Stimulated activated CD8-positive, alpha-beta memory T cell treated with anti-CD3 and anti-CD28 coated beads, Interleukin-7, amount 100 ng/mL, for 4 hours (primary cell): Measurements from ENCODE around the gene CCDC187.
"Not testable (repeated sequence)": the region's sequence is repeated elsewhere in the genome, so short reads cannot be mapped to it uniquely, and the experiment has no call there.

Source experiments
- DNase-seq, 2 donors: peaks; one replicate each; pipeline ENCODE4 v3.0.0-alpha.2; 2020; ENCODE audit warnings: low read depth in 2 of 2

CCDC187 gene

DNA sequence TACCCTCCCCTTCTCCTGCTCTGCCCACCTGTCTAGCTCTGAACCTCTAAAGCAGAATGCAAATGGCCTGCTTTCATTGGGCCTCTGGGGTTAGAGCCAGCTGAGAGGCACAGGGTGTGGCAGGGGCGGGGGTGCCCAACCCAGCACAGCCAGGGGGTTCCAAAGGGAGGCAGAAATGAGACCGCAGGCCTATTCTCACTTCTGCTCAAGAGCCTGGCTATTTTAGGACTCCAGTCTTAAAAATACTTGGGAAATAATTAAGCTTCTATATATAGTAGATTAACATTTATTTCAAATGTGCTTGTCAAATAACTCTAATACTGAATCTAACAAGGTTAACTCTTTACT lies 63.9 kb downstream of the CCDC187 start:
- no peak for DNase-seq

DNA sequence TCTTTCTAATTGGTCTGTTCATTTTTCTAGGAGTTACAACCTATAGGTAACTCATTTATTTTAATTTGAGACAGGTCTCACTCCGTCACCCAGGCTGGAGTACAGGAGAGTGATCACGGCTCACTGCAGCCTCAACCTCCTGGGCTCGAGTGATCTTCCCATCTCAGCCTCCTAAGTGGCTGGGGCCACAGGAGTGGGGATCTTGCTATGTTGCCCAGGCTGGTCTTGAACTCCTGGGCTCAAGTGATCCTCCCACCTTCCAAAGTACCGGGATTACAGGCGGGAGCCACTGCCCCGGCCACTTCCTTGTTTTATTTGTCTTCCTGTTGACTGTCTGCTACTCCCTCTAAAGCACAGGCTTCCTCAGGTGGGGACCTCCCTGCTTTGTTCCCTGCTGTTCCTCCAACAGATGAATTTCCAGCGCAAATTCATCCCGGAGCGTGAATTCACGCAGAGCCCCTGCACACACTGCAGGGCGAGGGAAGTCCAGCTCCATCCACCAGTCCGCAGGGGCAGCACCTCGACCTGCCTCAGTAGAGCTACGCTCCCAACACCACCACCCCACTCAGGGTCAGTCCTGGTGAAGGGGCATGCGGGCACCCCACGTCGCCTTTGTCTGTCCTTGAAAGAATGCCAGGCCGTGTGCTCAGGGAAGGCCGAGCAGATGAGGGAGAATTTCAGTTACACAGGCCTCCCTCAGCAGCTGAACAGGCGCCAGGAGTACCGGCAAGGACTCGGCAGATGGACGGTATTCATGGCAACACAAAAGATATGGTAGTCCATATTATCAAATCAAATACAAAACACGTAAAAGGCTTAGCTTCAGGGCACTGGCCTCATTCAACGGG lies 64.5 kb downstream of the CCDC187 start:
- no peak for DNase-seq

DNA sequence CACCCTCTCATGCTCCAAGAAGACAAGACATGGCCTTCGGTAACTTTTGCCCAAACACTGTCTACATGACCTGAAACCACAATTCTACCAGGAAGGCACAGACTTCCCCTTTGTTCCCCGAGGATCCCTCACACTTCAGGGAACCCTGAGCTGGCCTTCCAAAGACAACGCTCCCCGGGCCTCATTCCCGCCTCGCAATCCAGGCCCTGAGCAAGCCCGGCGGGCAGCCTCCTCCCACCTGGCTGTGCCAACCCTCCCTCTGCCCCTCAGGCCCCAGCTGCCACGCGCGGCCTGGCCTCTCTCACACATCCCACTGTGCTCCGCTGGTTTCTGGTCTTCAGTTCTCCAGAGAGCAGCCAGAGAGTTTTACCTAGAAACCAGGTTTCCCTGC lies 65.6 kb downstream of the CCDC187 start:
- DNase-seq = no peak

DNA sequence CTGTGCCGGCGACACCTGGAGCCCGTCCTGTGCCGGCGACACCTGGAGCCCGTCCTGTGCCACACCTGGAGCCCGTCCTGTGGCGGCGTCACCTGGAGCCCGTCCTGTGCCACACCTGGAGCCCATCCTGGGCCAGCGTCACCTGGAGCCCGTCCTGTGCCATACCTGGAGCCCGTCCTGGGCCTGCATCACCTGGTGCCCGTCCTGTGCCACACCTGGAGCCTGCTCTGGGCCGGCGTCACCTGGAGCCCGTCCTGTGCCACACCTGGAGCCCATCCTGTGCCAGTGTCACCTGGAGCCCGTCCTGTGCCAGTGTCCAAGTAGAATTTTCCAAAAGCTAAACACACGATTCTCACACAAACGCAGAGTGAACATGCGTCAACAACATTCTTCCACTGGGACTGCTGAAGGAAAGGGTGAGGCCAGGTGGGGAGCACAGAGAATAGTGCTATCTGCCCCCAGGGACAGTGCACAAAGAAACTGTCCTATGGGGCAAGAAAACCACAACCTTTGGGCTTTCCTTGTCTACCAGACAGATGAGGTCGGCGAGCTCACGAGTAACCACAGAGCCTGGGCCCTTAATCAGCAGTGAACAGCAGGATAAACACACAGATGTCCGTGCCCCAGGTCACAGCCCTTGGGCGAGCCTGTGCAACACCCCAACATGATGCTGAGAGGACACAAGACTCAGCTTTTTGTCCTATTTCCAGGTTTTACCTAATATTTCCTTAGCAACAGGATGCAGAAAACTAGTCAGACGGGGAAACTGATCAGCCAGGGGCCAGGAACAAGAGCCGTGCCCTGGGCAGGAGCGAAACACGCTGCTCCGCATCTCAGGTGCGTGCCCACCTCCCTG lies 66.2 kb downstream of the CCDC187 start:
- no peak for DNase-seq

DNA sequence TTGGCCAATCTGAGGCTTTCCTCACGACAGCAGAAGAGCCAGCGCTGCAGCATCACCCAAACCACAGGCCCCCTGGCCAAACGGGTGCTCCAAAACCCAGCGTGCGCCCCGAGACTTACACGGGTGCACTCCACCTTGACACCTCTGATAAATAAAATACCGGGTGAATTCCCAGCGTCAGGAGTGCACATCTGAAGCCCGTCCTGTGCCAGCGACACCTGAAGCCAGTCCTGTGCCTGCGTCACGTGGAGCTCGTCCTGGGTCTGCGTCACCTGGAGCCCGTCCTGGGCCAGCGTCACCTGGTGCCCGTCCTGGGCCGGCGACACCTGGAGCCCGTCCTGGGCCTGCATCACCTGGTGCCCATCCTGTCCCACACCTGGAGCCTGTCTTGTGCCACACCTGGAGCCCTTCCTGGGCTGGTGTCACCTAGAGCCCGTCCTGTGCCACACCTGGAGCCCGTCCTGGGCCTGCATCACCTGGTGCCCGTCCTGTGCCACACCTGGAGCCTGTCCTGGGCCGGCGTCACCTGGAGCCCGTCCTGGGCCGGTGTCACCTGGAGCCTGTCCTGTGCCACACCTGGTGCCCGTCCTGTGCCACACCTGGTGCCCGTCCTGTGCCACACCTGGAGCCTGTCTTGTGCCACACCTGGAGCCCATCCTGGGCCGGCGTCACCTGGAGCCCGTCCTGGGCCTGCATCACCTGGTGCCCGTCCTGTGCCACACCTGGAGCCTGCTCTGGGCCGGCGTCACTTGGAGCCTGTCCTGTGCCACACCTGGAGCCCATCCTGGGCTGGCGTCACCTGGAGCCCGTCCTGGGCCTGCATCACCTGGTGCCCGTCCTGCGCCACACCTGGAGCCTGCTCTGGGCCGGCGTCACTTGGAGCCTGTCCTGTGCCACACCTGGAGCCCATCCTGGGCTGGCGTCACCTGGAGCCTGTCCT lies 67.2 kb downstream of the CCDC187 start:
- DNase-seq = not testable (repeated sequence)

DNA sequence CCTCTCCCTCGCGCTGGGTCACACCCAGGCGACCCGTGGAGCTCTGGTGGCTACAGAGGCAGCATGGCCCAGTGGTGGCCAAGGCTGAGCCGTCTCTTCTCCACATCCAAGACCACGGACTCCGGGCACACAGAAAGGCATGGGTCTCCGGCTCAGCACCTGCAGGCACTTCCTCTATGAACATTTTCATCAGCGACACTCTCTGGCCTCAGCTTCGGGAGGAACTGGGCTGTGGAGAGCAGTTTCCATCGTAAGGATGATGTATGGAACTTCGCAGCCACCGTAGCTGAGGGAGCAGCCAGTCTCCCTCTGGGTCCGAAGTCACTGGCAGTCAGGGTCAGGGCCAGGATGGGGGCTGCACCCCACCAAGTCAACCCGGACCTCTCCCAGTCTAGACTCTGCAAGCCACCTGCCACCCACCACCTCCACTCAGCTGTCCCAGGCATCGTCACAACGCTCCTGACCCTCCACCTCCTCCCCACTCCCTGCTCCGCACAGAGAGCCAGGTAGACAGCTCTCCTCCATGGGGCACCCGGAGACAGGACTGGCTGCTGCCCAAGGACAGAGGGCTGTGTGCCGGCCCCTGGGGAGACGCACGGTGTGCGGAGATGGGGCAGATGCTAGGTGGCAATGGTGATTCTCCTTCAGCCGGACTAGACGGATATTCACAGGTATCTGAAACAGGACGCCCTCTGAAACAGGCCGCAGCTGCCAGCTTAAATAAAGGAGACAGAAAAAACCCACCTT lies 68.0 kb downstream of the CCDC187 start:
- DNase-seq = no peak

DNA sequence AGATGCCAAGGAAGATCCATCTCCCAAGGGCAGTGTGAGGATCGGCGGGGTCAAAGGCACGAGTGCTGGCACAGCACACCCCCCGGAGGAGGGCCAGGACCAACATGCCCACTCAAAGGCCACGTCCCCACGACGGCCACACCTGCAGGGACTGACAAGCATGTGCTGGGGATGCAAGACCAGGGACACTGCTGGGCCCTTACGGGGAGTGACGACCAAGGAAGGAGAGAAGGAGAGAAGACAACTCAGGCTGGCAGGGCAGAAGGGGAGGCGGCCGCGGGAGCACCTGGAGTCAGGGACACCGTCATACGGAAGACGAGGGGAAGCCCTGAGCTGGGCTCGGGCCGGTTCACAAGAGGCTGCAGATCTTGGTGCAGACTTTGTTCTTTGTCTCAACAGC lies 68.7 kb downstream of the CCDC187 start:
- DNase-seq = no peak

DNA sequence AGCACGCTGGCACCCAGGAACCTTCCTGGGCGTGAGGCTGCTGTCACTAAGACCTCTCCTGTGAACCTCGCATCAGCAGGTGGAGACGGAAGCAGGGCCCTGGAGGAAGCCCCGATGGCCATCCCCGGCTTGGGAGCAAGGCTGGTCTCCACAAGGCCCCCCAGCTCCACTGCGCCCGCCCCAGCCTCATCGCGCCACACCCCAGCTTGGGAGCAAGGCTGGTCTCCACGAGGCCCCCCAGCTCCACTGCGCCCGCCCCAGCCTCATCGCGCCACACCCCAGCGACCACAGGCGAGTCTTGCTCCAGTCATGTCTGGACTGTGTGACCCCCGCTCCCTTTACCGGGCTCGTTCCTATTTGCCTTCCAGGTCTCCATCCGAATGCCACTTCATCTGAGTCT lies 69.3 kb downstream of the CCDC187 start:
- DNase-seq = no peak

DNA sequence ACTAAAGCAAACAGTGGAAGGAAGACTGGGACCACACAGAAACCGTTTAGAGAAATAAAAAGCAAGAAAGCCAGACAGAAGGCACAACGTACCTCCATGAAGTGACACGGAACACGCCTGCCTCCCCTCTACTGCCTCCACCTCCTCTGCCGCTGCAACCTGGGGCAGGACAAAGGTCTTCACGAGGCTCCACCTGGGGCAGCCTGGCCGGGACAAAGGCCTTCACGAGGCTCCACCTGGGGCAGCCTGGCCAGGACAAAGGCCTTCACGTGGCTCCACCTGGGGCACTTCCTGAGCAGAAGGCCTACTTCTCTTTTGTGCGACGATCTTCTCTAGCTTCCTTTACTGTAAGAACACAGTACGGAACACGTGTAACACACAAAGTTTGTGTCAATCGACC lies 70.0 kb downstream of the CCDC187 start:
- DNase-seq = no peak

DNA sequence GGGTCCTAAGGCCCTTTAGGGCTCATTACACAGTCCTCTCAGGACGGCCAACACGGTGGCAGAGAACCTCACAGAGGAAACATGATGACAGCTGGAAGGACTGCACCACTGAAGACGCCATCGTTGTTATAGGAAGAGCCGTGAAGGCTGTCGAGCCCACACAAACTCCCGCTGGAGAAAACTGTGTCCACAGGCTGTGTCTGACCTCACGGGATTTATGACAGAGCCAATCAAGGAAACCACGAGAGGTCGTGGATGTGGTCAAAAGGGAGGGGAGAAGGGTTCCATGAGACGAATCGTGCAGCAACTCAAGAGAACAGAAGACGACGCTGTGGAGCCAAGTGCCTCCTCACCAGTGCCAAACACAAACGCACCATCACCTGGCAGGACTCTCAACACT lies 70.5 kb downstream of the CCDC187 start:
- no peak for DNase-seq

DNA sequence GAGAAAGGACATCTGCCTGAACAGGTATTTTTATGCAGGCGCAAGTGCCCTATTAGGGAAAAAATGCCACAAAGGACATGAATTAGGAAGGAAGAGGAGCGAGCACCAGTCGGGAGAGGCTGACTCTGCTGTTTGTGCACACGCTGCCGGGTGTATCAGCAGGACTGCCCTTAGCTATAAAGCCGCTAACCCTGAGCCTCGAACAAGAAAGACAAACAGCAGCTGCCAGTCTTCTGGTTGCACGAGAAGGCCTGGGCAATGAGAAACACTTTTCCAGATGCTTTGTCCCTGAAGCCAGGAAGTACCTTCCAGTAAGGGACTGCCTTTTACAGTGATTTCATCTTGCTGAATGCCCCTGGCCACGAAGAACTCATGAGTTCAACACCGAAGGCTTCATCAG lies 70.9 kb downstream of the CCDC187 start:
- DNase-seq = no peak

DNA sequence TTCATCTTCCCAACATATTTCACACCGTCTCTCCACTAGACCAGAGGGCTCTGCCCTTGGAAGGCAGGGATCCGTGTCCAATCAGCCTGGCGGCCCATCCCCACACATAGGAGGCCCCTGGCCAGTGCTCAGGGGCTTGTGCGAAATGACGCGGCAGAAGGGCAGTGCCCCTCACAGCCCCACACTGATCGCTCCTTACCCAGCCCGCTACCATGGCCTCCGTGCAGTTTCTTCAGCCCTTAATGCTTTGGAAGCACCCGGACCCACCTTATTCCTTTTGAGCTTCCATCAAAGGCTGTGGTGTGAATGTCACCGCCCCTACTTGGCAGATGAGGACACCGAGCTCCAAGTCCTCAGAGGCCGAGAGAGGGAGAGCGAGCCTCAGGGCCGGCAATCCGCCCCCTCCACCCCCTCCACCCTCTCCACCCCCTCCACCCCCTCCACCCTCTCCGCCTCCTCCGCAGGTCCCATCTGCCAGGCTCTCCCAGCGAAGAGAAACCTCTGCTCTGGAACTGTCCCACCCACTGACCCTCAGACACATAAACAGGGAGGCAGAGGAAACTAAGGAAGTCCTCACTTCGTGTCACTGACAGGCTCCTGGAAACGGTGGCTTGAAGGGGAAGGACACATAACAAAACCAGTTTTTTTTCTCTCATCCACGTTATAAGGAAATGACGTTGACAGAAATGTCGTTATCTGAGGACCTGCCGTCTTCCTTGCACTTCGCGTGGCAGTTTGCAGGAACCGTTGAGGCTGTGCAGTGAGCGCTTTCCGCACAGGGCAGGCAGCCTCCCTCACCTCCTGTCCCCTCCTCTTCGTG lies 72.2 kb downstream of the CCDC187 start:
- DNase-seq = no peak

DNA sequence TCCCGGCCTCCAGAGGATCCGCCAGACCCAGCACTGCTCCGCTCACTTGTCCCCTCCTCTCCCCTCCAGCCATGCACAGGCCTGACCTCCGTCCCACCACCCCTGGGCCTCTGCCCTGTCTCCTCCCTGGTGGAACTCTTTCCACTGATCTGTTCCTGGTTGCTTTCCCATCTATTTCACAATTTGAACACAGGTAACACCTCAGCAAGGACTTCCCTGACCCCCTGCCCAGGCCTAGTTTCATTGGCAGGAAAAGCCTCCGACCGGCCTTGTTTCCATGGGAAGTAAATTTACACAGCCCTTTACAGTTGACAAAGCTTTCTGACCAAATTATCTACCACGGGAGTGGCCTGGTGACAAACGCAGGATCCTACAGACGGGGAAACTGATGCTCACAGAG lies 73.1 kb downstream of the CCDC187 start:
- DNase-seq = no peak

DNA sequence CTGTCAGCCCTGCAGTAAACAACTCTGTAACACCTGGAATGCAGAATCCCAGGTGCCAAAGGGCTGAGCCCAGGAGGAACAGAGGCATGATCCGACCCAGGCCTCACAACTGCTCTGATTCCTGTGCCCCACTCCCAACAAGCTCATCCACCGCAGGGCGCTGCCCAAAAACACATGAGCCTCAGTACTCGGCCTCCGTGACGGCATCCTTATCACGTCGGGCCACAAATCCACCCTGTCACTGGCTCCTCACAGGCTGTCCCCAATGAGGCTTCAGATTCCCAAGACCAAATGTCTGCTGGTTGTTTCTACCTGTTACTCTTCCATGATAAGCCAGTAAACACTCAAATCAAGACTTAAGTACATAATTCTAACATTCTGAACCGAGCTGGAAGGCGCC lies 73.5 kb downstream of the CCDC187 start:
- no peak for DNase-seq

DNA sequence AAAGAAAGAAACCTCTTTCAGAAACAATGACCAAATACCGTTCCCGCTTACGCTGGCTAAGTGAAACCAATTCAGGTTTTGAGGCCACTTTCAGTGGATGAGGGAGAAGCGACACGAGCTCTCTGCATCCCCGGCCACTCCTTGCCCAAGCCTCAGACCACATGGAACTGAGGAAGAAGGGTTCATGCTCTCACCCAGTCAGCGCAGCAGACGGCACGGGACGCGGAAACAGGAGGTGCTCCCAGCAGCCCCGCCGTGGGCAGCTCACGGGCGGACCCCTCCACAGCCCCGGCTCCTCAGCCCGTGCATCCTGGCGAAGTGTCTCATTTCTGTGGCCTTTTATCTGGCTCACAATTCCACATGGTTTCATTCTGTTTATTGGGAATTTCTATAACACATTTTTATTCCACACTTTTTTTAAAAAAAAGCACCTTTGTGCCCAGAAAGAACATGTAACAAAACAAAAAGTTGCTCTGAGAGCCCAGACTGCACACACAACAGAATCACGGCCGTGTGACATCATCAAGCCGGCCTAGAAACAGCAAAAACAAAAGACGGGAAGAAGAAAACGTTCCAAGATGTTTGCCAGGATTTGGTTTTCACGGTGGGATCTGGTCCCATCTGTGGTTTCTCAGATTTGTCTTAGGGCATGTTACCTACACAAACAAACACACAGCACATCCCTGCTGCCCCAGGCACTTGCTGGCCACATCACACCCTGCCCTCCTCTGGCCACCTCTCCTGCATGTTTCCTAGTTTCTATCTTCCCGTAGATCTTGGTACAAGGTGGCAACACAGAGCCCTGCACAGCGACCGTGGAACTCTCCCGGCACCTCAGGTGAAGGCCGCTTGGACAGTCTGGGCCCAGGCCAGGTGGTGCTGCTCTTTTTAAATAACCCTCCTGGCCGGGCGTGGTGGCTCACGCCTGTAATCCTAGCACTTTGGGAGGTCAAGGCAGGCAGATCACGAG lies 74.5 kb downstream of the CCDC187 start:
- no peak for DNase-seq

DNA sequence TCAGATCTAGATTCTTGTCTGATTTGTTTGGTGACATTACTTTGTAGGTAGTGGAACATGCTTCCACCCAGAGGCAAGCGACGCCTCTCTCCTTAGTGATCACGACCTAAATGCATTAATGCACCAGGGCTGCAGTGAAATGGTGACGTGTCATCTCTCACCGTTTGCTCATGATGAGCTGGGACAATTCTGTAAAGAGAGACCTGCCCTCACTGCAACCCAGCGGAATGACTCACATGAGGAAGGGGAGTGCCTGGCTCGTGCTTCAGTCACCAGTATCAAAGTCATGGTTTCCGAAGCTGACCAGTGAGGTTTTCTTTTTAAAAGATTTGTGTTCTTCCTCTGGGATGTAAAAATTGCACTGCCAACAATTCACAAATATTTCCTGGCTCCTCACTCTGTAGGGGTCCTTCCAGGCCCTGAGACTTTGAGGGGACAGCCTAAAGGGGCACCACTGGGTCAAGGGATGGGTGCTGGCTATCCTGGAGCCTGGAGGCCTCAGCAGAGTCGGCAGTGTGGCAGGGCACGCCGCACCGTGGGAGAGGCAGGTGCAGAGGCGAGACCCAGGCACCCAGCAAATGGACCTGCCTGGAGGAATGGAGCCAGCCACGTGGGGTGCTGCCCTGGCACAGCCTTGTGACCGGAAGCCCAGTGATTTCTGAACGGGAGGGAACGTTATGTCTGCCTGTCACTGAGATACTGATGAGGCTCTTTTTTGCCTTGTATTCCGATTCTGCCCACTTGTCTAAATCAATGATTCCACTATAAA lies 75.6 kb downstream of the CCDC187 start:
- DNase-seq = no peak

DNA sequence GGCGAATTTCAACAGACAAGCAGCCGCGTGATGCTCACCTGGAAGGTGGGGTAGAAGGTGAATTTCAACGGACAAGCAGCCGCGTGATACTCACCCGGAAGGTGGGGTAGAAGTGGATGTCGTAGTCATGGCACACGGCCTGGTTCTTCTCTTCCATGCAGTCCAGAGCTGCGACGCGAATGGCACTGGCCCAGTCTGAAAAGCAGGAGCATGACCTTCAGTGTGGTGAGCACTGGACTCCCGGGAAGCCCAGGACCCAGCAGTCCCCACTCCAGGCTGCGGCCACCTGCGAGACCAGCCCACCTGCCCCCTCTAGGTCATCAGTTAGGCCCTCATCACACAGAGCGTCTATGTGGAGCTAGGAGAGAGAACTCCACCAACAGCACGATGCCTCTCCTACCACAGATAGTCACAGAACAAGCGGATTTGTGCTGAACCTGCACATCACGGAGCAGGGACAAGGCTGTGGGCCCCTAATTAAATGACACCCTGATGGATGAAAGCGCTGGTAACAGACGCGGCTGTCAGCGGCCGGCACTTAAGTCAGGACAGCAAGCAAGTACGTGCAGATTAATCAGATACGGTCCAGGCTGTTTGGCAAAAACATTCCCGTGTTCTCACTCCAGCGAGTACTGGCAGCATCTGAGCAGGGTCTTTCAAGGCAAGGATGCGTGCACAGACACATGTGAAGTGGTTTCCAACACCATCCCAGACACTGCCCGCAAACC lies 77.0 kb downstream of the CCDC187 start:
- no peak for DNase-seq
